ENCODE results near the gene ALDH1B1. TPM values are rescaled to one million over a fixed set of nuclear protein-coding genes. Genes with fewer than 3 reads are reported as not detected.

Gene ALDH1B1
- total and polyA plus RNA-seq, 2 of the 13 experiments (the other 11 are each of a cell fraction or from before 2014, with no cell fraction given) = 45.1 to 125 TPM

GRCh38 chr9:38443181-38443580, 50.7 kb downstream of the ALDH1B1 start (continued):
- TF ChIP-seq AKNA (CRISPR knock-in tag; IDR thresholded peaks at IDR 0.05; ENCODE audit: borderline replicate concordance) (no peak), KLF11 (CRISPR knock-in tag; IDR thresholded peaks at IDR 0.05) (no peak), DZIP1 (CRISPR knock-in tag; IDR thresholded peaks at IDR 0.05) (no peak), REL (CRISPR knock-in tag; conservative IDR thresholded peaks at IDR 0.05) (no peak), MTF1 (CRISPR knock-in tag; IDR thresholded peaks at IDR 0.05) (no peak), ZNF574 (CRISPR knock-in tag; IDR thresholded peaks at IDR 0.05) (peak; percentile 58), PHF8 (CRISPR knock-in tag; IDR thresholded peaks at IDR 0.05) (no peak), GLMP (CRISPR knock-in tag; IDR thresholded peaks at IDR 0.05; ENCODE audit: borderline replicate concordance) (no peak), HMGA1 (CRISPR knock-in tag; conservative IDR thresholded peaks at IDR 0.05) (no peak), POLR2A (IDR thresholded peaks at IDR 0.05; ENCODE audit: insufficient read depth in 1 of 2, low read depth in 2 of 2, low read length in 2 of 2) (no peak), ZBTB2 (CRISPR knock-in tag; IDR thresholded peaks at IDR 0.05; ENCODE audit: low read depth) (no peak), MEIS2 (CRISPR knock-in tag; IDR thresholded peaks at IDR 0.05) (no peak), RNF2 (conservative IDR thresholded peaks at IDR 0.05; ENCODE audit: low read depth) (no peak), ZNF605 (CRISPR knock-in tag; IDR thresholded peaks at IDR 0.05) (no peak), ZNF562 (CRISPR knock-in tag; IDR thresholded peaks at IDR 0.05; ENCODE audit: borderline replicate concordance) (no peak), ZFX (CRISPR knock-in tag; IDR thresholded peaks at IDR 0.05; ENCODE audit: low read depth) (peak; percentile 38; the same call in 1 of the 2 replicates), NR2F1 (CRISPR knock-in tag; IDR thresholded peaks at IDR 0.05) (no peak), POGZ (CRISPR knock-in tag; IDR thresholded peaks at IDR 0.05) (peak; percentile 60; the same call in 1 of the 2 replicates)

All from HepG2 (cell line).